Caki2 (cell line): ENCODE results near the gene FASTKD1. TPM values are rescaled to one million over a fixed set of nuclear protein-coding genes. Genes with fewer than 3 reads are reported as not detected.
"Not testable (repeated sequence)": the region's sequence is repeated elsewhere in the genome, so short reads cannot be mapped to it uniquely, and the experiment has no call there.

Experiments used
- DNase-seq: peaks from one replicate; pipeline ENCODE4 v3.0.0-alpha.2; 2015; ENCODE audit warnings: low read depth
- in situ Hi-C: cut with HindIII; loops from 2 replicates; pipeline ENCODE4 v1.10.0; 2016; ENCODE audit warnings: low sequenced_read_pairs, low pct_unique_long_range_greater_than_20kb, mixed read lengths
- total RNA-seq: library from RNA; depleted of rRNA; stranded (reverse); fragments of >200 nt; shearing (Covaris generic); gene quantifications from 2 replicates; pipeline ENCODE4 v1.2.3, GENCODE V29; 2014; ENCODE audit warnings: low replicate concordance

The FASTKD1 gene
- total RNA-seq, 1 experiment from 2014 or later: 14.0 TPM

DNA sequence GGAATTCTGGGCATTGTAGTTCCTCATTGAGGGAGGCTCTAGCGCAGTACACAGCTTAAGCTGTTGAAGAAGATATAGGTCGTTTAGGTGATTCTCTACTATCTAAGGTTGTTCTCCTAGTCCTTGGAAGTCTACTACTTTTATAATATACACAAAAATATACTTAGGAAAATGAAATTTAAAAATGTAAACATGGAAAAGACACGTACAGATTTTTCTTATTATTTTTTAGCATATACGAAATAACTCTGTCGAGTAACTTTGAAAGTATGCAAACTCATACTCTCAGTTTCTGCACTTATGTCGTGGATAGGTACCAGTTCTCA lies 272 bp upstream of the FASTKD1 start:
- in situ Hi-C loops: no loop called here
- no peak for DNase-seq

DNA sequence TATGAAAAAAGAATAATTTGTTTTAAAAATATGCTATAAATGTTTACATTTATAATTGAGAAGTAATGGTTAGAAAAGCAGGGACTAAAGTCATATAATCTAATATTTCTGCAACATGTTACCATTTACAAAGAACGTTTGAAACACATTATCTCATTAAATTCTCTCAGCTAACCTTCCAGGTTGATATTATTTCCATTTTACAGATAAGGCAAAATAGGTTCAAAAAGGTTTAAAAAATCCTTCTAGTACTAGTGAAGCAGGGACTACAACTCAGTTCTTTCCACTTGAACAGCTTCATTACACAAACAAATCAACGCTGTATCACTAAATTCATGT lies 875 bp downstream of the FASTKD1 start:
- no peak for DNase-seq
- in situ Hi-C loops: no loop called here

DNA sequence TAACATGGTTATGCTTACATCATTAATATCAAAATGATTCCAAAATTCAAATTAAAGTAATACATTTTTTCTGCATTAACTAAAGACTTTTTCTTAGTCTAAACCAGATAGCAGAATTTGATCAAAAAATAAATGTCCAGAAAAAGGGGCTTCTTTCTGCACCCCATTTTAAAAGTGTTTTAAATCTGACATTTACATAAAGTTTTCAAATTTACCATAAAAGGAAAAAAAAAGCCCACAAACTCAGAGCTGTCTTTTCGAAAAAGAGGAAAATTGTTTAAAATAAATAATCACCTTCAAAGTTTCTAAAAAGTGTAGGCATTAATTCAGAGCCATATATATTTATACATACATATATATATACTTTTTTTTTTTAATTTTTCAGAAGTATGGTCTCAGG lies 1.5 kb downstream of the FASTKD1 start:
- in situ Hi-C loops: no loop called here
- no peak for DNase-seq

DNA sequence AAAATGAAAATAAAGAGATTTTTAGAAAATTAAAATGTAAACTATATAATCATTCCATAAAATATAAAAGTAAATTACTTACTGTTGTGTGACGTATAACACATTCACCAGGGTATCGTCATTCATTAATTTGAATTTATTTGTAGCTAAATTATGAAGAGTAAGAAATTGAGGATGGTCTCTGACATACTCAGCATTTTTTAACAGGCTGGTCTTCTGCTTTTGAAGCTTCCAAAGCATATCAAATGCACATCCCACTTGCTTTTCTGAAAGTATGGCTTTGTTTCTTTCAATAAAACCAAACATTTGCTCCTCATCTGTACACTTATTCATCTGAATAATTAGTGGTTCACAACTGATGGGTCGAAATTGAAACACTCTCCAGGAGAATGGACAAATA lies 2.1 kb downstream of the FASTKD1 start:
- in situ Hi-C loops: no loop called here
- no peak for DNase-seq

DNA sequence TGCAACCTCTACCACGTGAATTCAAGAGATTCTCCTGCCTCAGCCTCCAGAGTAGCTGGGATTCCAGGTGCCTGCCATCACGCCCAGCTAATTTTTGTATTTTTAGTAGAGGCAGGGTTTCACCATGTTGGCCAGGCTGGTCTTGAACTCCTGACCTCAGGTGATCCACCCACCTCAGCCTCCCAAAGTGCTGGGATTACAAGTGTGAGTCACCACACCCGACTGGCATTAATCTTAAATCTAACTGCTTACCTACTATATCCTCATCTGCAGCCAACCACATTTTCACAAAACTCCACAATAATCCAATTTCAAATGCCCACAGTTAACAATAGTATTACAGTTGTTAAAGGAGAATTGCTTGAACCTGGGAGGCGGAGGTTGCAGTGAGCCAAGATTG lies 2.9 kb downstream of the FASTKD1 start:
- DNase-seq, in situ Hi-C loops: not testable (repeated sequence)

DNA sequence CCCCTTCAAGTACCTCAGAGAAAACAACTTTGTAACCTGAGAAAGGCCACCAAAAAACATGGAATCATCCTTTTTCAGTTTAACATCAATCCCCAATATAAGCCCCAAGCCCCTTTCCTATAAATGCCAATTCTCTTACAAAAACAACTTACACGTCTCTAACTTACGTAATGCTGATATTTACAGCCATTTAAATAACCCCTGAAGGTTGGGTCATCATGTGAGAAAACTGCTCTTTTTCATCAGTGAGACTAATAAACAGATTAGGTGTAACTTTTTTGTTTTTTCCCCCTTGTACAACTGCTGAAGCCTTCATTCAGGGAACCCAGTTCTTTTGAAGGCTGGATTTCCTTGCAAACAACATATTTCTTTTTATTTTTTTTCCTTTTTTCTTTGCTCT lies 3.7 kb downstream of the FASTKD1 start:
- in situ Hi-C loops: no loop called here
- DNase-seq: no peak

DNA sequence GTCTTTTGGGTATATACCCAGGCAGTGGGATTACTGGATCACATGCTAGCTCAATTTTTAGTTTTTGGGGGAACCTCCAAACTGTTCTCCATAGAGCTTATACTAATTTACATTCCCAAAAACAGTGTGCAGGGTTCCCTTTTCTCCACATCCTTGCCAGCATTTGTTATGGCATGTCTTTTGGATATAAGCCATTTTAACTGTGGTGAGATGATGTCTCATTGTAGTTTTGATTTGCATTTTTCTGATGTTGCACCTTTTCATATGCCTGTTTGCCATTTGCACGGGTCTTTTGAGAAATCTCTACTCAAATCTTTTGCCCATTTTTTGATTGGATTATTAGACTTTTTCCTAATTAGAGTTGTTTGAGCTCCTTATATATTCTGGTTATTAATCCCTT lies 8.0 kb downstream of the FASTKD1 start:
- in situ Hi-C loops: no loop called here
- no peak for DNase-seq

DNA sequence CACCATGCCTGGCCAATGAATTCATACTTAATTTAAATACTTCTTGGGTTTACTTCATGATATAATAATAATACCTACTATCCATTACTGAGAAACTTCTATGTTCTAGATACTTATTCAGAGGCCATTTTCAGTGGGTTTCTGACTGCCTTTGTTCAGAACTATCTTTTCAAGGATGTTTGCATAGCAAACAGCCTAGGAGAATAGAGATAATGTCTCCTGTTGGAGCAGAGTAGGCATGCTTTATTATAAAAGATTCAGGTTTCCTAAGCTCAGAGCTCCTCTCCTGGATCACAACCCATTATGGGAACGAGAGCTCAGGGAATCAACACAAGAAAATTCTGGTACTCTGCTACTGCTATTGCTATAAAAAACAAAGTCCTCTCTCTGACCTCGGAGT lies 11.1 kb downstream of the FASTKD1 start:
- in situ Hi-C loops: no loop called here

DNA sequence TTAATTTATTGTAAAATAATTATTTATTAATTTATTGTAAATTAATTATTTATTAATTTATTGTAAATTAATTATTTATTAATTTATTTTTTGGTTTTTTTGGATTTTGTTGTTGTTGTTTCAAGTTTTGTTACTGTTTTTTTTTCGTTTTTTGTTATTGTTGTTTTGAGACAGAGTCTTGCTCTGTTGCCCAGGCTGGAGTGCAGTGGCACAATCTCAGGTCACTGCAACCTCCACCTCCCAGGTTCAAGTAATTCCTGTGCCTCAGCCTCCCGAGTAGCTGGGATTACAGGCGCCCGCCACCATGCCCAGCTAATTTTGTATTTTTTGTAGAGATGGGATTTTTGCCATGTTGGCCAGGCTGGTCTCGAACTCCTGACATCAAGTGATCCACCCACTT lies 11.6 kb downstream of the FASTKD1 start:
- DNase-seq, in situ Hi-C loops: not testable (repeated sequence)

More for the DNA sequence above, 11.1 kb downstream of the FASTKD1 start:
- no peak for DNase-seq

DNA sequence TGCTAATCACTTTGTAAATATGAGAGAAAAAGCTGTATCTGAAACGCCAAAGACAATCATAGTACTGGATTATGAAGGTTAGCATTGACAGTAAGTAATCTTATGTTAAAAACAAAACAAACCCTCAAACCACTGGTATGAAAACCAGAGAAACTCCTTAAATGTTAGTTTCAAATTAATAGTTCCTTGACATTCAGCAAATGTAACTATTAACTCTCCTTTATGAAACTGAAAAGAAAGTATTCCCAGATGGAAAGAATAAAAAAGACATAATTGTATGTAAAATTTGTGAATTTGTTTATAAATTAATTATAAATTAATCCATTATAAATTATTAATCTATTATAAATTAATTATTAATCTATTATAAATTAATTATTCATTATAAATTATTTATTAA lies 12.3 kb downstream of the FASTKD1 start:
- in situ Hi-C loops: no loop called here
- no peak for DNase-seq

DNA sequence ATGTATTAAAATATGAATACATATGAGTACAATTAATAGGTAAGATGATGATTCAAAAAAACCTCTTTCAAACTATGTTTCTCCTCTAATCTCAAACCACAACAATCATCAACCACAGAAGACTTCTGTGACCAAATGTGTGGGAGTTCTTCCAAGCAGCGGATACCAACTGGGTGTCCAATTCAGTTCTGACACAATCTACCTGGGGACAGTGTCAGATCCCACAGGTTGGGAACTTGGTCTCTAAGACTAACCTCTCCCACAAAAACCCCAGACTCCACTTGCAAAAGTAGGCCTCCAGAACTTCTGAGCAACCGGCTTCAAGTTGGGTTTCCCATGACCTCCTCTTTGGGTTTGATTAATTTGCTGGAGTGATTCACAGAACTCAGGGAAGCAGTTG lies 26.9 kb downstream of the FASTKD1 start:
- DNase-seq: no peak
- in situ Hi-C loops: no loop called here

DNA sequence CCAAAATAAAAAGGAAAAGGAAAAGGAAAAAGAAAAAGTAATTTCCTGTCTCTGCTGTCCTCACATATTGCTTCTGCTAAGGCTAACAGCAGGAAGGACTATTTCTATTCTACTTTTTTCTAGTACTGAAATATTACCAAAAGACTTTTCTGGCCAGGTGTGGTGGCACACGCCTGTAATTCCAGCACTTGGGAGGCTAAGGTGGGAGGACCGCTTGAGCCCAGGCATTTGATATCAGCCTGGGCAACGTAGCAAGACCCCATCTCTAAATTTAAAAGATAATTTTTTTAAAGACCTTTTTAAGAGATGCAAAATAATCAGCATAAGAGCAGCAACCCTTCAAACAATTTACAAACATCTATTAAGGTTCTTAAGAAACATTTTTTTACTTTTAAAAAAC lies 31.2 kb downstream of the FASTKD1 start:
- in situ Hi-C loops: no loop called here
- no peak for DNase-seq

DNA sequence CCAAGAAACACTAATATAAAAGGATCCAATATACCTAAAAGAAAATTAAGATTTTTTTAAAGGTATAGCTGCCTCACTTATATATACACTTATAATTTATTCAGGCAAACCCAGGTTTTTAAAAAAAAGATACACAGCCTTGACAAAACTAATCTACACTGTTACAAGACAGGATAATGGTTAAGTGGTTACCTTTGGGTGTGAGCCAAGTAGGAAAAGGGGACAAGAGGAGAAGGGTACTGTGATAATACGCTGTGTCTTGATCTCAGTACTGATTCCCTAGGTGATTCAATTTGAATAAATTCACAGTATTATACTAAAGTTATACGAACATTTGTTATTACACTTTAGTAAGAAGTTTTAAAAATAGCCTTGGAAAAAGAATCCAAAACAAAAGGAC lies 33.5 kb downstream of the FASTKD1 start:
- in situ Hi-C loops: no loop called here
- DNase-seq: no peak

DNA sequence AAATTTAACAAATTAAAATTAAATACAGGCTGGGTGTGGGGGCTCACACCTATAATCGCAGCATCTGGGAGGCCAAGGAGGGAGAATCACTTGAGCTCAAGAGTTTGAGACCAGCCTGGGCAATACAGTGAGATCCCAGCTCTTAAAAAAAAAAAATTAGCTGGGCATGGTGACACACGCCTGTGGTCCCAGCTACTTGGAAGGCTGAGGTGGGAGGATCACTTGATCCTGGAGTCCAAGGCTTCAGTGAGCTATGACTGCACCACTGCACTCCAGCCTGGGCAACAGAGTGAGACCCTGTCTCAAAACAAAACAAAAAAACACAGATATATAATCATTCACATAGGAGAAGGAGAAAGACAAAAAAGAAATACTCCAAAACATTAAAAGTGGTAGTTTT lies 34.2 kb downstream of the FASTKD1 start:
- DNase-seq, in situ Hi-C loops: not testable (repeated sequence)

DNA sequence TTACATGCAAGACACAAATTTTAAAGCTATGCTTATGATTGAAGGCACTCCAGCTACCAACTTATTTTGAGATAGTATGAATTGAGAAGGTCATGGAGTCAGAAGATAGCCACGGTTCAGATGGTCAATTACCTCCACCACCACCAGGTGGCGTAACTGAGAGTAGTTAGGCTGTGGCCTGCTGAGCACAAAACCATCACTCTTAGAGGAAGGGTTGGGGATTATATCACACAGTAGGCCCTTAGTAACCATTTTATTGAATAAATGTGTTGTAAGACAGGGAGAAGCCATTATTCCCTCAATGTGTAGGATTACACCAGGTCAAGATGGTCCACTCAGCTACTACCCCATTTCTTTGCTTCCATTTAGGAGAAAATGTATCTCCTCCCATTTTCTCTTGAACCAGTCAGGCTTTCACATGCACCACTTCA lies 45.4 kb downstream of the FASTKD1 start:
- in situ Hi-C loops: no loop called here

DNA sequence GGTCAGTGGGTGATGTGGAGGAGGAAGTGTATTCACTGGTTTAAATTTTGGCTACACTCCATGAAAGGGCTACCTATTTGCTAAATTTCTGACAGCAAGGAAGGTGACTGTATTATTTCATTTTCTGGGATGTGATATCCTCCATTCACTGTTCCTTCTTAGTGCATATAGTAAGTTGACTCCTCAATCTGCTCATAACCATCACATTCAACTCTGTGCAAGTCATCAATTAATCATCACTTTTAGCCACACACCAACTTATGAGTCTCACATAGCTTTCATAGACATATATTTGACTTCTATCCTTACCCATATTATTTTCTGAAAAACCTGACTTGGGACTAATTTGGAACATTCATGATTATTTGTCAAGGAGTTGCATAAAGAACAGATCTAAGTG lies 47.2 kb downstream of the FASTKD1 start:
- in situ Hi-C loops: no loop called here
- DNase-seq: no peak

More for the DNA sequence above, 45.4 kb downstream of the FASTKD1 start:
- DNase-seq: peak; percentile 38

DNA sequence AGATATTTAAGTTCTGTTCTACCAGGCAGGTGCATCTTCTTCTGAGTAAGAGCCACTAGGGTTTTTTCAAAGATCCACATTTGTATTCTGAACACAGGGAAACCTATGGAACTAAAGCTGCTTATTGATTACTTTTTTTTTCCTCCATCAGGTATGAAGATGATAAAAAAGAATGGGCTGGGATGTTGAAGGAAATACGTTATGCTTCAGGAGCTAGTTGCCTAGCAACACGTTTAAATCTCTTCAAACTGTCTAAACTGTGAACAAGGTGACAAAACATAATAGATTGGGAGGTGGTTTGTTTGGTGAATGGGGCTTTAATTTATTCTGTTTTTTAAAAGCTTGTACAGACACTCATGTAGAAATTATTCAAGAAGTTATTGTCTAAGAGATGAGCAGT lies 48.2 kb downstream of the FASTKD1 start:
- in situ Hi-C loops: no loop called here
- DNase-seq: peak; percentile 18

DNA sequence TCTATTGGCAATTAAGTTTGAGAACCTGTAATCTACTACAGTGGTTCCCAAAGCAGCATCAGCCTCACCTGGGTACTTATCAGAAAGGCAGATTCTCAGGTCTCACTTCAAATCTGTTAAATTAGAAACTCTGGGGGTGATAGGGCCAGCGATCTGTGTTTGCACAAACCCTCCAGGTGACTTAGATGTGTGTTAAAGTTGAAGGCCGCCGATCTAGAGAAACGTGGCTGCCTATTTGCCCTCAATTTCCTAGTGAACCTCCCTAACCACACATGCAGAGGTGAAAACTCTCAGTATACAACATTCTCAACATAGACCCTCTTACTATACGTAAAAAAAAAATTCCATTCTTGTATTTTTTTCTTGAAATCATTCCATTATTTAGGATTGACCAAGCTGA lies 50.0 kb downstream of the FASTKD1 start:
- in situ Hi-C loops: no loop called here

DNA sequence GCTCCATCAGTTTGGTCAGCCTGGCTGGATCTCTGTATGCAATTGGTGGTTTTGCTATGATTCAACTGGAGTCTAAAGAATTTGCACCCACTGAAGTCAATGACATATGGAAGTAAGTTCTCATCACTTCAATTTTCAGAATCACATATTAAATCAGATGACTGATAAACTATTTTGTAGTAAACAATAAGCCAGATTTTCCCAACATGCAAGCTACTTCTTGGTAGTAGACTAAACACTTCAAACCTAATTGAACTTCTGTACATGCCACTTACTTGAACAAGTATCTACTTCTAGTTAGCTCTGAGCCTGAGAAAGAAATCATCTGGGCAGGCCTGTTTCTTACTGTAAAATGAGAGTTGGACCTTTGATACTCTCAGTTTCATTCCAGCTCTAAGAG lies 52.8 kb downstream of the FASTKD1 start:
- no peak for DNase-seq
- in situ Hi-C loops: no loop called here

More for the DNA sequence above, 50.0 kb downstream of the FASTKD1 start:
- DNase-seq: no peak

DNA sequence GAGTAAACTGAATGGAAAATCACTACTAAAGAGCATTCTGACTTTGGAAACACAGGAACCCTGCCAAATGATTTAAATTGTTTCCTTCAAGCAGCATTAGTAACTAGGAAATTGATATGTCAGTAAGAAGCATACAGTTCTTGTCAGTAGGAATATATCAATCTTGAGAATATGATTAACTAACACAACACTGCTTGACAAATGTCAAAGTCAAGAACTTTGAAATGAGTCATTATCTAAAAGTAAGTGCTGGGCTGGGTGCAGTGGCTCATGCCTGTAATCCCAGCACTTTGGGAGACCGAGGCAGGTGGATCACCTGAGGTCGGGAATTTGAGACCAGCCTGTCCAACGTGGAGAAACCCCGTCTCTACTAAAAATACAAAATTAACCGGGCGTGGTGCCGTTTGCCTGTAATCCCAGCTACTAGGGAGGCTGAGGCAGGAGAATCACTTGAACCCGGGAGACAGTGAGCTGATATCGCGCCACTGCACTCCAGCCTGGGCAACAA lies 57.1 kb downstream of the FASTKD1 start:
- DNase-seq, in situ Hi-C loops: not testable (repeated sequence)

DNA sequence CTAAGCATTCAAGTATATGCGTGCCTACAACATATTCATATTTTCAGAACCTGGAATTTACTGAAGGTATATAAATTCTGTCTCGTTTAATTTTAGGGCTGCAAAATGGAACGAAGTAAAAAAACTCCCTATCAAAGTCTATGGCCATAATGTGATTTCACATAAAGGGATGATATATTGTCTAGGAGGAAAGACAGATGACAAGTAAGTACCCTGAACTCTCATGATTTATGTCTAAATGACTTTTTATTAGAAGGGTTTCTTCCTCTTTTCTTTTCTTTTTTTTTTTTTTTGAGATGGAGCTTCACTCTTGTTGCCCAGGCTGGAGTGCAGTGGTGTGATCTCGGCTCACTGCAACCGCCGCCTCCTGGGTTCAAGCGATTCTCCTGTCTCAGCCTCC lies 58.9 kb downstream of the FASTKD1 start:
- in situ Hi-C loops, DNase-seq: not testable (repeated sequence)
